ENCODE data around the gene FOXF1. TPM values are rescaled to one million over a fixed set of nuclear protein-coding genes. Genes with fewer than 3 reads are reported as not detected.

Gene FOXF1
- total and polyA plus RNA-seq, 7 experiments from 2014 or later = not detected

DNA sequence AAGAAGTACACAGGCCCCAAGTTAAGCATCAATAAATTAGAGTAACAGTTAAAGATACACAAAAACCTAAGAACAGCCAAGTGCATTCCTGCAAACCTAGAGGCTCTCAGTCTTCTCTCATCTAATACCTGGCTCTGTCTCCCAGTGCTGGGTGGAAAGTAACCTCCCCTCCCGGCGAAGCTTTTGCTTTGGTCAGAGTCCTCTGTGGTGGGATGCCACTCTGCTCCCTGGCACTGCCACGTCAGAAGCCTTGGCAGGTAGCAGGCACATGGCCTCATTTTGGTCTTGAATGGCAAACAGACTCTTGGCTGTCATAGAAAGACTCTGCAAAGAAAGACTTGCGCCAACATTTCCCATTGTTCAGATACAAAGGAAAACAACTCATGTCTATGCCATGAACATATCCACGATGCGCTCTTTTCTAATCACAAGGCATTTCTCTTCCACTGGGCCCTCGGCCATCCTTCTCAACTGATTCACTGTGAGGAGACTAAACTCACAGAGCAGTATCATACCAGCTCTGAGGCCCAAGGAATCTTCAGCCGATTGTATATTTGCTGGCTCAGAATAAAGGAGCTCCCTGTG, 23.5 kb downstream of the FOXF1 start:
- ChIA-PET POLR2A (no interaction called here), CTCF (no interaction called here)
- Mint-ChIP-seq H3K27me3 (no peaks in the 10 kb centered on the region), H3K4me1 (no peaks in the 10 kb centered on the region), H3K9me3 (peaks cover 0 to 2% (median 0%) of the 10 kb centered on the region in 11 donors), H3K36me3 (peaks cover 0 to 41% (median 8%) of the 10 kb centered on the region in 5 donors), H3K4me3 (no peak overlapping the region), H3K27ac (no peak overlapping the region)
- no peaks in the 10 kb centered on the region for H3K27me3 ChIP-seq (ENCODE audit: control insufficient read depth in 2 of 2, insufficient read depth in 2 of 2, low read length in 2 of 2)
- intact Hi-C loops (cut with micrococcal nuclease) = no loop called here
- ATAC-seq (no peak), DNase-seq (no peak)
- H3K4me1 ChIP-seq (ENCODE audit: control insufficient read depth in 2 of 2, insufficient read depth in 2 of 2, low read length in 2 of 2) = no peaks in the 10 kb centered on the region
- no peaks in the 10 kb centered on the region for H3K9me3 ChIP-seq (ENCODE audit: control insufficient read depth in 2 of 3, low read length in 3 of 3)
- H3K36me3 ChIP-seq (ENCODE audit: control insufficient read depth in 2 of 3, insufficient read depth in 3 of 3, low read length in 3 of 3) = peaks cover 0 to 50% (median 13%) of the 10 kb centered on the region in 3 experiments
- no peak overlapping the region for H3K4me3 ChIP-seq (ENCODE audit: low read length)
- H3K27ac ChIP-seq (ENCODE audit: low read depth, low read length) = no peak overlapping the region

GRCh38 chr16:86534779-86535615, 24.7 kb downstream of the FOXF1 start:
- Mint-ChIP-seq H3K4me3 (no peak overlapping the region), H3K27me3 (no peaks in the 10 kb centered on the region), H3K4me1 (no peaks in the 10 kb centered on the region), H3K27ac (no peak overlapping the region), H3K9me3 (no peaks in the 10 kb centered on the region), H3K36me3 (peaks cover 2 to 43% (median 15%) of the 10 kb centered on the region in 5 donors)
- Histone ChIP-seq H3K27me3 (ENCODE audit: control insufficient read depth in 2 of 2, insufficient read depth in 2 of 2, low read length in 2 of 2) (no peaks in the 10 kb centered on the region), H3K27ac (ENCODE audit: low read depth, low read length) (no peak overlapping the region), H3K36me3 (ENCODE audit: control insufficient read depth in 2 of 3, insufficient read depth in 3 of 3, low read length in 3 of 3) (peaks cover 7 to 61% (median 13%) of the 10 kb centered on the region in 3 experiments), H3K4me3 (ENCODE audit: low read length) (no peak overlapping the region), H3K9me3 (ENCODE audit: control insufficient read depth in 2 of 3, low read length in 3 of 3) (no peaks in the 10 kb centered on the region), H3K4me1 (ENCODE audit: control insufficient read depth in 2 of 2, insufficient read depth in 2 of 2, low read length in 2 of 2) (no peaks in the 10 kb centered on the region)
- ChIA-PET CTCF (no interaction called here), POLR2A (no interaction called here)
- ATAC-seq (no peak), DNase-seq (no peak)
- intact Hi-C loops (cut with micrococcal nuclease) = no loop called here

- intact Hi-C loops (cut with micrococcal nuclease) = no loop called here
- Mint-ChIP-seq H3K4me3 (no peak overlapping the region), H3K36me3 (peaks cover 2 to 52% (median 19%) of the 10 kb centered on the region in 5 donors), H3K4me1 (no peaks in the 10 kb centered on the region), H3K27me3 (no peaks in the 10 kb centered on the region), H3K27ac (no peak overlapping the region), H3K9me3 (no peaks in the 10 kb centered on the region)
- H3K27me3 ChIP-seq (ENCODE audit: control insufficient read depth in 2 of 2, insufficient read depth in 2 of 2, low read length in 2 of 2) = no peaks in the 10 kb centered on the region
- ChIA-PET CTCF (no interaction called here), POLR2A (no interaction called here)
- H3K27ac ChIP-seq (ENCODE audit: low read depth, low read length) = no peak overlapping the region
- H3K9me3 ChIP-seq (ENCODE audit: control insufficient read depth in 2 of 3, low read length in 3 of 3) = no peaks in the 10 kb centered on the region
- ATAC-seq (no peak), DNase-seq (no peak)
- peaks cover 10 to 67% (median 16%) of the 10 kb centered on the region in 3 experiments for H3K36me3 ChIP-seq (ENCODE audit: control insufficient read depth in 2 of 3, insufficient read depth in 3 of 3, low read length in 3 of 3)
- H3K4me1 ChIP-seq (ENCODE audit: control insufficient read depth in 2 of 2, insufficient read depth in 2 of 2, low read length in 2 of 2) = no peaks in the 10 kb centered on the region
- no peak overlapping the region for H3K4me3 ChIP-seq (ENCODE audit: low read length)
Measured at GRCh38 chr16:86536621-86537020, 26.3 kb downstream of the FOXF1 start.

DNA sequence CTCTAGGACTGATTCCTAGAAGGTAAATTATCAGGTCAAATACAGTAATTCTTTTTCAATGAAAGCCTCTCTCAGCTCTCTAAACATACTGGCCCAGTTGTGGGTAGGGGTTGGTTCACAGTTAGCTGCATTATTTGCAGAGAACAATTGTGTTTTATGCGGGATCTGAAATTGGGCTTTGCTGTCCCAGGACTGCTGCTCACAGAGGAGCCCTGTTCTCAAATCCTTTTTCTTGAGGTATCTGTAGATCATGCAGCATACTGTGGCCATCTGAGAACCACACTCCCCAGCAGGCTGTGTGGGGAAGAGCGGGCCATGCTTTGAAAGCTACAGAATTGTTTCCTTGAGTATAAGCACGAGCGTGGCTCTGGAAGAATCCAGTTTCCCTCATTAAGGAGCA, 27.2 kb downstream of the FOXF1 start:
- Mint-ChIP-seq H3K9me3 (no peaks in the 10 kb centered on the region), H3K27ac (no peak overlapping the region), H3K36me3 (peaks cover 2 to 56% (median 20%) of the 10 kb centered on the region in 5 donors), H3K4me3 (no peak overlapping the region), H3K4me1 (no peaks in the 10 kb centered on the region), H3K27me3 (no peaks in the 10 kb centered on the region)
- no peaks in the 10 kb centered on the region for H3K9me3 ChIP-seq (ENCODE audit: control insufficient read depth in 2 of 3, low read length in 3 of 3)
- ChIA-PET POLR2A (no interaction called here), CTCF (no interaction called here)
- no peak overlapping the region for H3K4me3 ChIP-seq (ENCODE audit: low read length)
- intact Hi-C loops (cut with micrococcal nuclease) = no loop called here
- no peaks in the 10 kb centered on the region for H3K27me3 ChIP-seq (ENCODE audit: control insufficient read depth in 2 of 2, insufficient read depth in 2 of 2, low read length in 2 of 2)
- DNase-seq = no peak
- H3K27ac ChIP-seq (ENCODE audit: low read depth, low read length) = no peak overlapping the region
- H3K36me3 ChIP-seq (ENCODE audit: control insufficient read depth in 2 of 3, insufficient read depth in 3 of 3, low read length in 3 of 3) = peaks cover 10 to 67% (median 16%) of the 10 kb centered on the region in 3 experiments
- no peaks in the 10 kb centered on the region for H3K4me1 ChIP-seq (ENCODE audit: control insufficient read depth in 2 of 2, insufficient read depth in 2 of 2, low read length in 2 of 2)
- ATAC-seq = no peak

- Histone ChIP-seq H3K4me1 (ENCODE audit: control insufficient read depth in 2 of 2, insufficient read depth in 2 of 2, low read length in 2 of 2) (no peaks in the 10 kb centered on the region), H3K27ac (ENCODE audit: low read depth, low read length) (no peak overlapping the region), H3K27me3 (ENCODE audit: control insufficient read depth in 2 of 2, insufficient read depth in 2 of 2, low read length in 2 of 2) (no peaks in the 10 kb centered on the region), H3K9me3 (ENCODE audit: control insufficient read depth in 2 of 3, low read length in 3 of 3) (no peaks in the 10 kb centered on the region), H3K36me3 (ENCODE audit: control insufficient read depth in 2 of 3, insufficient read depth in 3 of 3, low read length in 3 of 3) (peaks cover 10 to 71% (median 11%) of the 10 kb centered on the region in 3 experiments), H3K4me3 (ENCODE audit: low read length) (no peak overlapping the region)
- Mint-ChIP-seq H3K4me1 (peaks cover 0 to 3% (median 0%) of the 10 kb centered on the region in 7 donors), H3K4me3 (no peak overlapping the region), H3K36me3 (peaks cover 2 to 57% (median 22%) of the 10 kb centered on the region in 5 donors), H3K27me3 (no peaks in the 10 kb centered on the region), H3K9me3 (no peaks in the 10 kb centered on the region), H3K27ac (no peak overlapping the region)
- no peak for ATAC-seq
- ChIA-PET CTCF (no interaction called here), POLR2A (no interaction called here)
- no peak for DNase-seq
- intact Hi-C loops (cut with micrococcal nuclease) = no loop called here
Measured at GRCh38 chr16:86538196-86538780, 28.0 kb downstream of the FOXF1 start.

GRCh38 chr16:86540894-86541293, 30.6 kb downstream of the FOXF1 start:
- no peaks in the 10 kb centered on the region for H3K27me3 ChIP-seq (ENCODE audit: control insufficient read depth in 2 of 2, insufficient read depth in 2 of 2, low read length in 2 of 2)
- Mint-ChIP-seq H3K27ac (no peak overlapping the region), H3K4me3 (no peak overlapping the region), H3K36me3 (peaks cover 5 to 71% (median 30%) of the 10 kb centered on the region in 5 donors), H3K4me1 (peaks cover 0 to 9% (median 0%) of the 10 kb centered on the region in 7 donors), H3K9me3 (no peaks in the 10 kb centered on the region), H3K27me3 (no peaks in the 10 kb centered on the region)
- H3K9me3 ChIP-seq (ENCODE audit: control insufficient read depth in 2 of 3, low read length in 3 of 3) = no peaks in the 10 kb centered on the region
- H3K36me3 ChIP-seq (ENCODE audit: control insufficient read depth in 2 of 3, insufficient read depth in 3 of 3, low read length in 3 of 3) = peaks cover 10 to 78% (median 15%) of the 10 kb centered on the region in 3 experiments
- H3K4me1 ChIP-seq (ENCODE audit: control insufficient read depth in 2 of 2, insufficient read depth in 2 of 2, low read length in 2 of 2) = no peaks in the 10 kb centered on the region
- DNase-seq = no peak
- ChIA-PET POLR2A (interaction anchor here (0.7 kb wide), 1 partner anchor 13 kb away, joined by 4 read pairs; no protein-coding TSS in a partner anchor), CTCF (interaction anchor here (0.6 kb wide), 1 partner anchor 1162 kb away, joined by 3 read pairs; no protein-coding TSS in a partner anchor)
- H3K4me3 ChIP-seq (ENCODE audit: low read length) = no peak overlapping the region
- ATAC-seq = no peak
- no peak overlapping the region for H3K27ac ChIP-seq (ENCODE audit: low read depth, low read length)
- intact Hi-C loops (cut with micrococcal nuclease) = no loop called here

All from naive thymus-derived CD4-positive, alpha-beta T cell (primary cell).